CD4-positive, alpha-beta memory T cell (primary cell): ENCODE data around the gene GP1BA. TPM values are rescaled to one million over a fixed set of nuclear protein-coding genes. Genes with fewer than 3 reads are reported as not detected.

Source experiments
- microRNA-seq: library from miRNA; unstranded; fragments of <30 nt; microRNA quantifications from one replicate; pipeline ENCODE4 v1.2.0, GENCODE V29; 2021; ENCODE audit warnings: borderline replicate concordance, borderline number of aligned reads, borderline microRNAs expressed, mixed read lengths
- polyA plus RNA-seq, 2 donors: library from polyadenylated mRNA; unstranded; fragments of 300-500 nt; fragmentation: Illumina TruSeq; gene quantifications; one replicate each; pipeline ENCODE4 v1.2.3, GENCODE V29; 2021
- total RNA-seq, 2 experiments: library from RNA; stranded (reverse); gene quantifications; one replicate each; pipeline ENCODE4 v1.2.3, GENCODE V29; 2021

The GP1BA gene
- total and polyA plus RNA-seq, 4 experiments from 2014 or later: not detected

Small RNA genes within 50 kb of the gene (microRNA-seq; reads per million reads assigned to microRNA genes)
- gene MIR6864 (not detected), gene MIR6865 (not detected)

Other genes with a start within 250 kb of the GP1BA start
- gene PELP1, start 228.1 kb upstream of the GP1BA start, total RNA-seq: 10 to 100 TPM; 78.0 to 81.8 TPM
- gene PELP1, start 228.1 kb upstream of the GP1BA start, polyA plus RNA-seq: 10 to 100 TPM in 1 of 2 donors, 1 to 10 TPM in 1; 6.0 to 11.1 TPM
- 100 to 1,000 TPM; 340 to 341 TPM for gene ARRB2, start 221.6 kb upstream of the GP1BA start, total RNA-seq
- gene ARRB2, start 221.6 kb upstream of the GP1BA start, polyA plus RNA-seq: 10 to 100 TPM; 54.5 to 56.7 TPM
- gene MED11, start 200.8 kb upstream of the GP1BA start, total RNA-seq: 10 to 100 TPM; 31.7 to 35.4 TPM
- 10 to 100 TPM; 37.5 to 54.0 TPM for gene MED11, start 200.8 kb upstream of the GP1BA start, polyA plus RNA-seq
- gene ZMYND15, start 192.4 kb upstream of the GP1BA start, total RNA-seq: under 1 TPM; 0.41 to 0.44 TPM
- under 1 TPM in 1 of 2 donors, not detected in 1; 0.15 TPM for gene ZMYND15, start 192.4 kb upstream of the GP1BA start, polyA plus RNA-seq
- 1 to 10 TPM; 3.2 to 3.4 TPM for gene CXCL16, start 192.3 kb upstream of the GP1BA start, total RNA-seq
- 1 to 10 TPM; 1.8 to 3.8 TPM for gene CXCL16, start 192.3 kb upstream of the GP1BA start, polyA plus RNA-seq
- gene TM4SF5, start 160.4 kb upstream of the GP1BA start, total RNA-seq: not detected
- not detected for gene TM4SF5, start 160.4 kb upstream of the GP1BA start, polyA plus RNA-seq
- under 1 TPM in 1 of 2 experiments, not detected in 1; 0.50 TPM for gene VMO1, start 145.9 kb upstream of the GP1BA start, total RNA-seq
- gene VMO1, start 145.9 kb upstream of the GP1BA start, polyA plus RNA-seq: not detected
- not detected for gene GLTPD2, start 143.3 kb upstream of the GP1BA start, total RNA-seq
- gene GLTPD2, start 143.3 kb upstream of the GP1BA start, polyA plus RNA-seq: not detected
- 10 to 100 TPM; 44.4 to 46.4 TPM for gene PSMB6, start 136.1 kb upstream of the GP1BA start, total RNA-seq
- gene PSMB6, start 136.1 kb upstream of the GP1BA start, polyA plus RNA-seq: 100 to 1,000 TPM; 235 to 462 TPM
- 10 to 100 TPM; 30.8 to 37.5 TPM for gene PLD2, start 125.1 kb upstream of the GP1BA start, total RNA-seq
- 1 to 10 TPM; 1.9 to 5.0 TPM for gene PLD2, start 125.1 kb upstream of the GP1BA start, polyA plus RNA-seq
- gene MINK1, start 98.9 kb upstream of the GP1BA start, total RNA-seq: 100 to 1,000 TPM; 134 to 139 TPM
- gene MINK1, start 98.9 kb upstream of the GP1BA start, polyA plus RNA-seq: 10 to 100 TPM in 1 of 2 donors, 1 to 10 TPM in 1; 4.3 to 43.6 TPM
- gene C17orf107, start 32.7 kb upstream of the GP1BA start, total RNA-seq: 1 to 10 TPM; 4.3 to 5.0 TPM
- gene C17orf107, start 32.7 kb upstream of the GP1BA start, polyA plus RNA-seq: under 1 TPM; 0.50 to 0.68 TPM
- gene CHRNE, start 29.2 kb upstream of the GP1BA start, total RNA-seq: 1 to 10 TPM in 1 of 2 experiments, under 1 TPM in 1; 0.64 to 1.3 TPM
- gene CHRNE, start 29.2 kb upstream of the GP1BA start, polyA plus RNA-seq: under 1 TPM; 0.08 to 0.21 TPM
- 10 to 100 TPM; 43.5 to 49.5 TPM for gene SLC25A11, start 7.8 kb downstream of the GP1BA start, total RNA-seq
- gene SLC25A11, start 7.8 kb downstream of the GP1BA start, polyA plus RNA-seq: 100 to 1,000 TPM in 1 of 2 donors, 10 to 100 TPM in 1; 55.1 to 101 TPM
- gene RNF167, start 8.0 kb downstream of the GP1BA start, total RNA-seq: 100 to 1,000 TPM; 154 to 172 TPM
- 10 to 100 TPM; 52.4 to 61.5 TPM for gene RNF167, start 8.0 kb downstream of the GP1BA start, polyA plus RNA-seq
- gene PFN1, start 16.3 kb downstream of the GP1BA start, total RNA-seq: 100 to 1,000 TPM; 560 to 585 TPM
- 1,000 to 10,000 TPM; 2,226 to 2,605 TPM for gene PFN1, start 16.3 kb downstream of the GP1BA start, polyA plus RNA-seq
- 10 to 100 TPM; 16.2 to 21.8 TPM for gene ENO3, start 18.8 kb downstream of the GP1BA start, total RNA-seq
- gene ENO3, start 18.8 kb downstream of the GP1BA start, polyA plus RNA-seq: 1 to 10 TPM; 1.5 to 2.4 TPM
- gene SPAG7, start 35.5 kb downstream of the GP1BA start, total RNA-seq: 10 to 100 TPM; 36.7 to 38.4 TPM
- 100 to 1,000 TPM in 1 of 2 donors, 10 to 100 TPM in 1; 94.1 to 133 TPM for gene SPAG7, start 35.5 kb downstream of the GP1BA start, polyA plus RNA-seq
- 10 to 100 TPM; 63.0 to 84.8 TPM for gene CAMTA2, start 55.4 kb downstream of the GP1BA start, total RNA-seq
- gene CAMTA2, start 55.4 kb downstream of the GP1BA start, polyA plus RNA-seq: 10 to 100 TPM in 1 of 2 donors, 1 to 10 TPM in 1; 4.6 to 25.4 TPM
- gene INCA1, start 65.2 kb downstream of the GP1BA start, total RNA-seq: under 1 TPM; 0.36 to 0.67 TPM
- gene INCA1, start 65.2 kb downstream of the GP1BA start, polyA plus RNA-seq: under 1 TPM; 0.26 to 0.71 TPM
- gene KIF1C, start 65.7 kb downstream of the GP1BA start, total RNA-seq: 10 to 100 TPM; 29.8 to 36.9 TPM
- 10 to 100 TPM in 1 of 2 donors, 1 to 10 TPM in 1; 1.8 to 10.8 TPM for gene KIF1C, start 65.7 kb downstream of the GP1BA start, polyA plus RNA-seq
- under 1 TPM; 0.53 to 0.58 TPM for gene SLC52A1, start 103.1 kb downstream of the GP1BA start, total RNA-seq
- under 1 TPM; 0.20 to 0.29 TPM for gene SLC52A1, start 103.1 kb downstream of the GP1BA start, polyA plus RNA-seq
- gene ZFP3, start 146.2 kb downstream of the GP1BA start, total RNA-seq: 10 to 100 TPM; 12.0 to 13.0 TPM
- 1 to 10 TPM in 1 of 2 donors, under 1 TPM in 1; 0.52 to 1.3 TPM for gene ZFP3, start 146.2 kb downstream of the GP1BA start, polyA plus RNA-seq
- 10 to 100 TPM; 18.7 to 19.7 TPM for gene ZNF232, start 179.6 kb downstream of the GP1BA start, total RNA-seq
- gene ZNF232, start 179.6 kb downstream of the GP1BA start, polyA plus RNA-seq: 1 to 10 TPM; 2.8 to 9.8 TPM
- gene USP6, start 183.8 kb downstream of the GP1BA start, total RNA-seq: under 1 TPM in 1 of 2 experiments, not detected in 1; 0.14 TPM
- gene USP6, start 183.8 kb downstream of the GP1BA start, polyA plus RNA-seq: under 1 TPM; 0.02 TPM